ENCODE results near the gene KCND3.

The KCND3 gene

DNA sequence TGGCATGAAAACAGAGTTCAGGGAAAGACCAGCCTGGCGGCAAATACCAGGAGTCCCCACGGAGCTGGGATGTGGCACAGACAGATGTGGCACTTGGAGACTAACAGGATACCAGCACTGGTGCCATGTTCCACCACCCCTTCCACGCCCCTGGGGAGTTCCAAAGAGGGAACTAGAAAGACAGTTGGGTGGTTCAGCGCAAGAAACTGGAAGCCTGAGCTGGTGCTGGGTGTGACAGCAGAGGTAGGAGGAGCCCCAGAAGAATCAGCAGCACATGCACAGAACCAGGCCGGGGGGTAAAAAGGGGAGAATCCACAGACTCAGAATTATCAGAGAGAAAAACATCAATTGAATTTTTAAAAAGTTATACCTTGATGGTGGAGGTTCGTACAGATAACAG lies 211.4 kb downstream of the KCND3 start:
- no peak overlapping the region for H3K4me2 ChIP-seq (ENCODE audit: low read length)
- no peaks in the 10 kb centered on the region for H3K36me3 ChIP-seq (ENCODE audit: insufficient read depth, low read length)
- no peaks in the 10 kb centered on the region for H3K79me2 ChIP-seq (ENCODE audit: insufficient read depth, low read length)
- no peaks in the 10 kb centered on the region for H3K9me2 ChIP-seq (ENCODE audit: low read depth, low read length)
- TF ChIP-seq CTCF (IDR thresholded peaks at IDR 0.05; ENCODE audit: low read length): no peak
- no peak for TF ChIP-seq EZH2 (IDR thresholded peaks at IDR 0.05; ENCODE audit: borderline replicate concordance, low read length)
- no peaks in the 10 kb centered on the region for H4K20me1 ChIP-seq (ENCODE audit: insufficient read depth, low read length)
- no peaks in the 10 kb centered on the region for H3F3A ChIP-seq (ENCODE audit: insufficient read depth, low read length)
- no peak overlapping the region for H2AFZ ChIP-seq (ENCODE audit: low read length)
- H3K27ac ChIP-seq (ENCODE audit: low read depth, low read length, poor library complexity, severe bottlenecking): no peak overlapping the region
- no peak overlapping the region for H3K9ac ChIP-seq (ENCODE audit: low read length)
- H3K4me3 ChIP-seq (ENCODE audit: low read depth, low read length, poor library complexity, severe bottlenecking): no peak overlapping the region
- no peaks in the 10 kb centered on the region for H3K4me1 ChIP-seq (ENCODE audit: insufficient read depth, low read length, severe bottlenecking)
- H3K27me3 ChIP-seq (ENCODE audit: insufficient read depth, low read length): no peaks in the 10 kb centered on the region
- no peaks in the 10 kb centered on the region for H3K9me3 ChIP-seq (ENCODE audit: low read length)

- Histone ChIP-seq H3K79me2 (ENCODE audit: insufficient read depth, low read length) (no peaks in the 10 kb centered on the region), H3K36me3 (ENCODE audit: insufficient read depth, low read length) (no peaks in the 10 kb centered on the region), H3K4me3 (ENCODE audit: low read depth, low read length, poor library complexity, severe bottlenecking) (no peak overlapping the region), H3K4me2 (ENCODE audit: low read length) (no peak overlapping the region), H2AFZ (ENCODE audit: low read length) (no peak overlapping the region), H3K9me2 (ENCODE audit: low read depth, low read length) (no peaks in the 10 kb centered on the region), H3F3A (ENCODE audit: insufficient read depth, low read length) (no peaks in the 10 kb centered on the region), H3K27ac (ENCODE audit: low read depth, low read length, poor library complexity, severe bottlenecking) (no peak overlapping the region), H3K9ac (ENCODE audit: low read length) (no peak overlapping the region), H3K4me1 (ENCODE audit: insufficient read depth, low read length, severe bottlenecking) (no peaks in the 10 kb centered on the region), H3K27me3 (ENCODE audit: insufficient read depth, low read length) (no peaks in the 10 kb centered on the region), H3K9me3 (ENCODE audit: low read length) (no peaks in the 10 kb centered on the region), H4K20me1 (ENCODE audit: insufficient read depth, low read length) (no peaks in the 10 kb centered on the region)
- no peak for TF ChIP-seq CTCF (IDR thresholded peaks at IDR 0.05; ENCODE audit: low read length)
- no peak for TF ChIP-seq EZH2 (IDR thresholded peaks at IDR 0.05; ENCODE audit: borderline replicate concordance, low read length)
Measured at GRCh38 chr1:111777301-111777700, 212.2 kb downstream of the KCND3 start.

GRCh38 chr1:111776861-111777260 lies 212.6 kb downstream of the KCND3 start:
- H3K4me3 ChIP-seq (ENCODE audit: low read depth, low read length, poor library complexity, severe bottlenecking): no peak overlapping the region
- TF ChIP-seq CTCF (IDR thresholded peaks at IDR 0.05; ENCODE audit: low read length) (no peak), EZH2 (IDR thresholded peaks at IDR 0.05; ENCODE audit: borderline replicate concordance, low read length) (no peak)
- H3K9me3 ChIP-seq (ENCODE audit: low read length): no peaks in the 10 kb centered on the region
- H3K9ac ChIP-seq (ENCODE audit: low read length): no peak overlapping the region
- no peaks in the 10 kb centered on the region for H3K4me1 ChIP-seq (ENCODE audit: insufficient read depth, low read length, severe bottlenecking)
- H3F3A ChIP-seq (ENCODE audit: insufficient read depth, low read length): no peaks in the 10 kb centered on the region
- H2AFZ ChIP-seq (ENCODE audit: low read length): no peak overlapping the region
- H3K9me2 ChIP-seq (ENCODE audit: low read depth, low read length): no peaks in the 10 kb centered on the region
- no peaks in the 10 kb centered on the region for H3K36me3 ChIP-seq (ENCODE audit: insufficient read depth, low read length)
- no peaks in the 10 kb centered on the region for H3K27me3 ChIP-seq (ENCODE audit: insufficient read depth, low read length)
- no peak overlapping the region for H3K4me2 ChIP-seq (ENCODE audit: low read length)
- H4K20me1 ChIP-seq (ENCODE audit: insufficient read depth, low read length): no peaks in the 10 kb centered on the region
- H3K79me2 ChIP-seq (ENCODE audit: insufficient read depth, low read length): no peaks in the 10 kb centered on the region
- no peak overlapping the region for H3K27ac ChIP-seq (ENCODE audit: low read depth, low read length, poor library complexity, severe bottlenecking)
